ENCODE results near the gene RILPL1. TPM values are rescaled to one million over a fixed set of nuclear protein-coding genes. Genes with fewer than 3 reads are reported as not detected.

Gene RILPL1
- polyA plus RNA-seq, 1 donor (not counting 4 experiments of a cell fraction or from before 2014, with no cell fraction given), result 17.0 TPM

DNA sequence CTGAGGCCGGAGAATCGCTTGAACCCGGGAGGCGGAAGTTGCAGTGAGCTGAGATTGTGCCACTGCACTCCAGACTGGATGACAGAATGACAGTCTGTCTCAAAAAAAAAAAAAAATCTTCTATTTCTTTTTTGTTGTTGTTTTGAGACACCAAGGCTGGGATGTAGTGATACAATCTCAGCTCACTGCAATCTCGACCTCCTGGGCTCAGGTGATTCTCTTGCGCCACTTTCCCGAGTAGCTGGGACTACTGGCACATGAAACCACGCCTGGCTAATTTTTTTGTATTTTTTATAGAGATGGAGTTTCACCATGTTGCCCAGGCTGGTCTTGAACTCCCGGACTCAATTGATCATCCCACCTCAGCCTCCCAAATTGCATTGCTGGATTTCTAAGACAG lies 82.9 kb downstream of the RILPL1 start:
- DNase-seq (ENCODE audit: low read depth, low spot score) (no peak), FAIRE-seq (no peak)
- Histone ChIP-seq H3K4me2 (ENCODE audit: control insufficient read depth, extremely low read depth, insufficient read depth, low read depth, low read length) (no peak overlapping the region), H3K9ac (ENCODE audit: control insufficient read depth, extremely low read depth, insufficient read depth, low read length) (no peak overlapping the region), H3K9me1 (ENCODE audit: control insufficient read depth, extremely low read depth, insufficient read depth, low read length) (no peaks in the 10 kb centered on the region), H3K36me3 (ENCODE audit: control insufficient read depth in 2 of 2, extremely low read depth in 1 of 2, insufficient read depth in 2 of 2, low read length in 2 of 2) (no peaks in the 10 kb centered on the region), H3K79me2 (ENCODE audit: control insufficient read depth, insufficient read depth, low read length) (no peaks in the 10 kb centered on the region), H3K27ac (ENCODE audit: control insufficient read depth, insufficient read depth, low read length) (no peak overlapping the region), H3K4me1 (ENCODE audit: control insufficient read depth, extremely low read depth, insufficient read depth, low read length) (no peaks in the 10 kb centered on the region), H3K4me3 (ENCODE audit: control insufficient read depth in 2 of 3, extremely low read depth in 1 of 3, insufficient read depth in 2 of 3, low read depth in 1 of 3, low read length in 3 of 3) (no peak overlapping the region), H3K27me3 (ENCODE audit: control insufficient read depth, extremely low read depth, insufficient read depth, low read length) (no peaks in the 10 kb centered on the region), H4K20me1 (ENCODE audit: control insufficient read depth, extremely low read depth, insufficient read depth, low read length) (no peaks in the 10 kb centered on the region), H2AFZ (ENCODE audit: control insufficient read depth, low read length) (no peak overlapping the region), H3K9me3 (ENCODE audit: control insufficient read depth, low read depth, low read length) (no peaks in the 10 kb centered on the region)
- dilution Hi-C loops (cut with MboI; ENCODE audit: extremely low pct_ligation_motif_present, low sequenced_read_pairs), result no loop called here
- TF ChIP-seq EZH2 (IDR thresholded peaks at IDR 0.05; ENCODE audit: low read length), result no peak
- TF ChIP-seq, protein P1, sequence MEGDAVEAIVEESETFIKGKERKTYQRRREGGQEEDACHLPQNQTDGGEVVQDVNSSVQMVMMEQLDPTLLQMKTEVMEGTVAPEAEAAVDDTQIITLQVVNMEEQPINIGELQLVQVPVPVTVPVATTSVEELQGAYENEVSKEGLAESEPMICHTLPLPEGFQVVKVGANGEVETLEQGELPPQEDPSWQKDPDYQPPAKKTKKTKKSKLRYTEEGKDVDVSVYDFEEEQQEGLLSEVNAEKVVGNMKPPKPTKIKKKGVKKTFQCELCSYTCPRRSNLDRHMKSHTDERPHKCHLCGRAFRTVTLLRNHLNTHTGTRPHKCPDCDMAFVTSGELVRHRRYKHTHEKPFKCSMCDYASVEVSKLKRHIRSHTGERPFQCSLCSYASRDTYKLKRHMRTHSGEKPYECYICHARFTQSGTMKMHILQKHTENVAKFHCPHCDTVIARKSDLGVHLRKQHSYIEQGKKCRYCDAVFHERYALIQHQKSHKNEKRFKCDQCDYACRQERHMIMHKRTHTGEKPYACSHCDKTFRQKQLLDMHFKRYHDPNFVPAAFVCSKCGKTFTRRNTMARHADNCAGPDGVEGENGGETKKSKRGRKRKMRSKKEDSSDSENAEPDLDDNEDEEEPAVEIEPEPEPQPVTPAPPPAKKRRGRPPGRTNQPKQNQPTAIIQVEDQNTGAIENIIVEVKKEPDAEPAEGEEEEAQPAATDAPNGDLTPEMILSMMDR (optimal IDR thresholded peaks at IDR 0.05 in 1 of 3, IDR thresholded peaks at IDR 0.05 in 1 of 3, conservative IDR thresholded peaks at IDR 0.05 in 1 of 3; ENCODE audit: extremely low read depth in 1 of 3, insufficient read depth in 2 of 3, low read length in 3 of 3), result no peak

DNA sequence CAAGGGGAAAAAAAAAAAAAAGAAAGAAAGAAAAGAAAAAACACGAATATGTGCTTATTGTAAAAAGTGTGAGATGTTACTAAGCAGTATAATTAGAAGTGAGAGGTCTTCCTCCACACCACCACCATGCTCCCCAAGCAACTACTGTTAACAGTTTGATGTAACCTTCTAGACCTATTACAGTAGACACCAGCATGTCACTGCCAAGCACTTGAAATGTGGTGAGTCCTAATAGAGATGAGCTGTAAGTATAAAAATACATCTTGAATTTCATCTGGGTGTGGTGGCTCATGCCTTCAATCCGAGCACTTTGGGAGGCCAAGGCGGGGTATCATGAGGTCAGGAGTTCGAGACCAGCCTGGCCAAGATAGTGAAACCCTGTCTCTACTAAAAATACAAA lies 83.7 kb downstream of the RILPL1 start:
- TF ChIP-seq, protein P1 (optimal IDR thresholded peaks at IDR 0.05 in 1 of 3, IDR thresholded peaks at IDR 0.05 in 1 of 3, conservative IDR thresholded peaks at IDR 0.05 in 1 of 3; ENCODE audit: extremely low read depth in 1 of 3, insufficient read depth in 2 of 3, low read length in 3 of 3), result no peak
- no peak for TF ChIP-seq EZH2 (IDR thresholded peaks at IDR 0.05; ENCODE audit: low read length)
- no peak for FAIRE-seq
- Histone ChIP-seq H3K4me3 (ENCODE audit: control insufficient read depth in 2 of 3, extremely low read depth in 1 of 3, insufficient read depth in 2 of 3, low read depth in 1 of 3, low read length in 3 of 3) (no peak overlapping the region), H3K27me3 (ENCODE audit: control insufficient read depth, extremely low read depth, insufficient read depth, low read length) (no peaks in the 10 kb centered on the region), H3K9me1 (ENCODE audit: control insufficient read depth, extremely low read depth, insufficient read depth, low read length) (no peaks in the 10 kb centered on the region), H3K36me3 (ENCODE audit: control insufficient read depth in 2 of 2, extremely low read depth in 1 of 2, insufficient read depth in 2 of 2, low read length in 2 of 2) (no peaks in the 10 kb centered on the region), H3K4me2 (ENCODE audit: control insufficient read depth, extremely low read depth, insufficient read depth, low read depth, low read length) (no peak overlapping the region), H3K4me1 (ENCODE audit: control insufficient read depth, extremely low read depth, insufficient read depth, low read length) (no peaks in the 10 kb centered on the region), H3K79me2 (ENCODE audit: control insufficient read depth, insufficient read depth, low read length) (no peaks in the 10 kb centered on the region), H4K20me1 (ENCODE audit: control insufficient read depth, extremely low read depth, insufficient read depth, low read length) (no peaks in the 10 kb centered on the region), H2AFZ (ENCODE audit: control insufficient read depth, low read length) (no peak overlapping the region), H3K27ac (ENCODE audit: control insufficient read depth, insufficient read depth, low read length) (no peak overlapping the region), H3K9me3 (ENCODE audit: control insufficient read depth, low read depth, low read length) (no peaks in the 10 kb centered on the region), H3K9ac (ENCODE audit: control insufficient read depth, extremely low read depth, insufficient read depth, low read length) (no peak overlapping the region)
- no peak for DNase-seq (ENCODE audit: low read depth, low spot score)
- dilution Hi-C loops (cut with MboI; ENCODE audit: extremely low pct_ligation_motif_present, low sequenced_read_pairs), result no loop called here
